ENCODE measurements around the gene CD33.

DNA sequence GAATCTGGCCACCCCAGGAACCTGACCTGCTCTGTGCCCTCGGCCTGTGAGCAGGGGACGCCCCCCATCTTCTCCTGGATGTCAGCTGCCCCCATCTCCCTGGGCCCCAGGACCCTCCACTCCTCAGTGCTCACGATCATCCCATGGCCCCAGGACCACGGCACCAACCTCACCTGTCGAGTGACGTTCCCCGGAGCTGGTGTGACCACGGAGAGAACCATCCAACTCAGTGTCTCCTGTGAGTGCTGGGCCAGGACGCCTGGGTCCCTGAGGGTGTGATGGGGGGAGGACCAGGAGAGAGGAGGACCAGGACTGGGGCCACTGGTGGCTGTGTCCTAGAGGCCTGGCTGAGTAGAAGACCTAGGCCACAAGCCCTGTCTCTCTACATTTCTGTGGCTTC is 13.0 kb upstream of the CD33 start:
- TF ChIP-seq, protein P1, sequence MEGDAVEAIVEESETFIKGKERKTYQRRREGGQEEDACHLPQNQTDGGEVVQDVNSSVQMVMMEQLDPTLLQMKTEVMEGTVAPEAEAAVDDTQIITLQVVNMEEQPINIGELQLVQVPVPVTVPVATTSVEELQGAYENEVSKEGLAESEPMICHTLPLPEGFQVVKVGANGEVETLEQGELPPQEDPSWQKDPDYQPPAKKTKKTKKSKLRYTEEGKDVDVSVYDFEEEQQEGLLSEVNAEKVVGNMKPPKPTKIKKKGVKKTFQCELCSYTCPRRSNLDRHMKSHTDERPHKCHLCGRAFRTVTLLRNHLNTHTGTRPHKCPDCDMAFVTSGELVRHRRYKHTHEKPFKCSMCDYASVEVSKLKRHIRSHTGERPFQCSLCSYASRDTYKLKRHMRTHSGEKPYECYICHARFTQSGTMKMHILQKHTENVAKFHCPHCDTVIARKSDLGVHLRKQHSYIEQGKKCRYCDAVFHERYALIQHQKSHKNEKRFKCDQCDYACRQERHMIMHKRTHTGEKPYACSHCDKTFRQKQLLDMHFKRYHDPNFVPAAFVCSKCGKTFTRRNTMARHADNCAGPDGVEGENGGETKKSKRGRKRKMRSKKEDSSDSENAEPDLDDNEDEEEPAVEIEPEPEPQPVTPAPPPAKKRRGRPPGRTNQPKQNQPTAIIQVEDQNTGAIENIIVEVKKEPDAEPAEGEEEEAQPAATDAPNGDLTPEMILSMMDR (IDR thresholded peaks at IDR 0.05; ENCODE audit: insufficient read depth, low read length): no peak
- TF ChIP-seq SPI1 (IDR thresholded peaks at IDR 0.05; ENCODE audit: borderline replicate concordance, low read depth): no peak

Data from HL-60 (cell line).